Fibroblast of skin of right biceps (primary cell): Measurements from ENCODE around the gene MYO19.
"Not testable (repeated sequence)": the region's sequence is repeated elsewhere in the genome, so short reads cannot be mapped to it uniquely, and the experiment has no call there.

Experiments used
- DNase-seq: peaks from one replicate; pipeline ENCODE4 v3.0.0-alpha.2; 2013

MYO19 gene

GRCh38 chr17:36498560-36499300 lies 35.9 kb downstream of the MYO19 start:
- DNase-seq, result no peak

DNA sequence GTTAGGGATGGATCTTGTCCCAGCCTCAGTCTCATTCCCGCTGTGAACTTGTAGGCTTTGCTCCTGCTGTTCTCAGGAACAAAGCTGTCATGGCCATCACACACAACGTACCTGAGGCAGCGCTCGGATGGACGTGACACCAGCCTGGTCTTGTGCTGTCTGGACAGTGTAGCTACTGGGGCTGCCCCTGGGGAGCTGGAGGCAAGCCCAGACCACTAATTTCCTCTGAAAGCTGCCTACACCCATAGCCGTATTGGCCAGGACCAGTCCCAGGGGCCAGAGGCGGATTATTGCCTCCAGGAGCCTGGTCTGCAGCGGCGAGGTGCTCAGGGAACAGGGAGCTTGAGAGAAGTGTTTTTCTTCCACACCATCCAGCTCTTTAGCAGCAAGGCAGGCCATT lies 36.5 kb downstream of the MYO19 start:
- DNase-seq, result no peak

- no peak for DNase-seq
Observed at GRCh38 chr17:36496018-36496789, 38.5 kb downstream of the MYO19 start.

DNA sequence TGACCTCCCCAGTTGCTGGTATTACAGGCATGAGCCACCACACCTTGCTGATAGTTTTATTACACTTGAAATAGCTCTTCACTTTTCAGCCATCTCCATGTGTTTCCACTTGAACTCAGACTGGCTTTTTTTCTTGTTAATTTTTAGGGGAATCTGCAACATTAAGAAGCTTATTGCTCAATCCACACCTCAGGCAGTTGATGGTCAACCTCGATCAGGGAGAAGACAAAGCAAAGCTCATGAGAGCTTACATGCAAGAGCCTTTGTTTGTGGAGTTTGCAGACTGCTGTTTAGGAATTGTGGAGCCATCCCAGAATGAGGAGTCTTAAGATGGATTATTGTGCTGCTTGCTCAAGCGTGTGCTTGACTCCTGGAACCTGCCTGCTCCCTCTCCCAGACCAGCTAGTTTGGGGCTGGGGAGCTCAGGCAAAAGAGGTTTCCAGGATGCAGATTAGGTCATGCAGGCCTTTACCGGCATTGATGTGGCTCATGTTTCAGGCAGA lies 39.5 kb downstream of the MYO19 start:
- no peak for DNase-seq

- no peak for DNase-seq
Observed at GRCh38 chr17:36494674-36495073, 40.0 kb downstream of the MYO19 start.

DNA sequence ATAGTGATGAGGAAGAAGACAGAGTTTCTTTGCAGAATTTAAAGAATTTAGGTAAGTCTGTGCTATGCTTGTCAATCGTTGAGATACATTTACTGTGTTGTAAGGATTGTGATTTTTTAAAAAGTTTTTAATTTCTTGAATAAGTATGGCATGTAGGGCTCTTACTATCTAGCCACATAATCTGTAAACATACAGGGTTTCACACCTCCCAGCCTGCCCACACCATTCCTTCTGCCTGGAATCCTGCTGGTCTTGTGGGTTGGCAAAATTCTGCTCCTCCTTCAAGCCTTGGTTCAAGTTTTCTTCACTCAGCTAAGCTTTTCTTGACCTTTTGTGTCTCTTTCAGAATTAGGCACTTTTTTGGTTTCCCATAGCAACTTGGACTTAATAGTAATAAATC lies 40.7 kb downstream of the MYO19 start:
- no peak for DNase-seq

GRCh38 chr17:36486204-36487194 lies 48.2 kb downstream of the MYO19 start, which contains the start of gene ZNHIT3:
ZNHIT3 (plus strand) TSS chr17:36486681; CDS start chr17:36486700, 19 bp downstream.
- peak; percentile 93 for DNase-seq

DNA sequence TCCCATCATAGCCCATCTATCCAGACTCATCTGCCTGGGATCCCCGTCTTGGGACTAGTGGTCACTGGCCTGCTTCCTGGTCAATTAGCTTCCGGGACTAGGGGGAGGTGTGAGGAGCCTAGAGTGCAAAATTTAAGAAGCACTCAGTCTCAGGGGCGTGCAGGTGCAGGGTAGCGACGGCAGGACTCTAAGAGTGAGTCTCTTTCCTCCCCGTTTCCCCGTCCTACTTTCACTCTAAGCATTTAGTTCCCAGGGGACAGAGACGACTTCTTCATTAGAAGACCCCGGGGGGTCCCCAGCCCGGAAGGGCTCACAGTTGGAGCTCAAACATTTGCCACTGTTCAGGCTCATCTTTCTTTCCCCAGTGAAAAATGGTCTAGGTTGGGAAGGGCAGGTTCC lies 48.9 kb downstream of the MYO19 start:
- no peak for DNase-seq

- DNase-seq, result no peak
Observed at GRCh38 chr17:36485027-36485426, 49.6 kb downstream of the MYO19 start.

DNA sequence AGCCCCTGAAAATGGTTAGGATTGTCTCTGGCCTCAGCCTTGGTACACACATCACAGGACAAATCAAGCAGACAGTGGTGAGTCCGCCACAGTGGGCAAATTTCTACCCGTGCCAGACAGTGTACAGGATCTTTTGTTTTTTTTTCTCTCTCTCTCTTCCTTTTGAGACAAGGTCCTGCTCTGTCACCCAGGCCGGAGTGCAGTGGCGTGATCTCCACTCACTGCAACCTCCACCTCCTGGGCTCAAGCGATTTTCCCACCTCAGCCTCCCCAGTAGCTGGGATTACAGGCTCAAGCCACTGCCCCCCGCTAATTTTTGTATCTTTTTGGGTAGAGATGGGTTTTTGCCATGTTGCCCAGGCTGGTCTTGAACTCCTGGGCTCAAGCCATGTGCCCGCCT lies 50.6 kb downstream of the MYO19 start:
- DNase-seq, result not testable (repeated sequence)

GRCh38 chr17:36482611-36483504 lies 51.8 kb downstream of the MYO19 start:
- peak; percentile 74 for DNase-seq

DNA sequence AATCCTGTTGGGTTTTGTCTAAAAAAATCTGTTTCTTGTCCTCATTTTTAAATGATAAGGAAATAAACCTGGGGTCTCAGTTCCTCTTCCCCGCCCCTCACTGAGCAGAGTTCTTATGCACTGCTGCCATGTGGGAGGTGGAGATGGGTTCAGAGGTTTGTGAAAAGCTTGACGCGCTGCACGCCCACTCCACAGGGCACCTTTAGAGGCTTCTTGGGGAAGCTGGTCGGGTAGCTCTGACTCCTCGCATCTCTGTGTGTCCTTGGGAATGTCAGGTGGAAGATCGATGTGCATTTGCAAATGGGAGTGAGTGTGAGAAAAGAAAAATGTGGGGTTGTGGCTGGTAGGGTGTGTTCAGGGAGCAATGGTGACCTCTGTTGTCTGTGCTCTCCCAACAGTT lies 52.8 kb downstream of the MYO19 start:
- no peak for DNase-seq

DNA sequence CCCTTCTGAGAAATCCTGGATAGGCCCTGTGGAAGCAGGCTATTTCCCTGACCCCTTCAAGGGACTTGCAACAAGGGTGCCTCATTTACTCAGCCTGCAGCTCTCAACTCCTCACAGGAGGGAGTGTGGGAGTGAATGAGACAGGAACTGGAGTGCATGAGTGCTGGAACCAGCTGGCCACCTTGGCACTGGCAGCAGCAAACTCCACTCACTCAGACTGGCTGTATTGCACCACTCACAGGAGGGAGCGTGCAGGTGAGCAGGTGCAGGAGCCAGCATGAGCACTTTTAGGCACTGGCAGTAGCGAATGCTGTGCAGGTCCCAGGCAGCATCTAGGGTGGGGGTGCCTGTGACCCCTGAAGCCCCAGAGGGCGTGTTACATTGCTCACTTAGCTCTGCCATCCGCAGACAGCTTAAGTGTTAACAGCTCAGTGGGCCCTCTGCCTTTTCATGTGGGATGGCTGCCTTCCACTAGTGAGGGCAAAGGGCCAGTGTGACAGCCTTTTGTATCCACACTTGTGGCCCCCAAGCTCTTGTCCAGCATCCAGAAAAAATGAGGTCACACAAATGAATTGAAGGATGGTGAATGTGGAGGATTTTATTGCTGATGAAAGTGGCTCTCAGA lies 59.2 kb downstream of the MYO19 start:
- DNase-seq, result no peak

- no peak for DNase-seq
Observed at GRCh38 chr17:36474571-36474970, 60.1 kb downstream of the MYO19 start.

- no peak for DNase-seq
Observed at GRCh38 chr17:36470499-36470898, 64.2 kb downstream of the MYO19 start.

GRCh38 chr17:36469733-36470132 lies 64.9 kb downstream of the MYO19 start:
- no peak for DNase-seq

- no peak for DNase-seq
Observed at GRCh38 chr17:36468903-36469635, 65.6 kb downstream of the MYO19 start.

DNA sequence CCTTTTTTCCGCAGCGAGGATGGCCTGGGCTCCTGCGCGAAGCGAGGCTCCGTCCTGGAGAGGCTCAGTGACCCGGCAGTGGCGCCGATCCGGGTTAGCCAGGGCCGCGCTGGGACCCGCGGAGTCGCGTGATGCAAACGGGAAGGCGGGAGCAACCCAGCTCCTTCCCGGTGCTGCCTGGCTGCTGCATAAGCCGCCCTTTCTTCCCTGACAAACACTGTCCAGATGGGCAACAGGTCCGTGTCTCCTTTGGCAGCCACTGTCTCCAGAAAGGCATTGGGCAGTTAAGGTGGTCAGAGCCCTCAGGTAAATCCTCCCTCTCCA lies 69.9 kb downstream of the MYO19 start:
- no peak for DNase-seq

DNA sequence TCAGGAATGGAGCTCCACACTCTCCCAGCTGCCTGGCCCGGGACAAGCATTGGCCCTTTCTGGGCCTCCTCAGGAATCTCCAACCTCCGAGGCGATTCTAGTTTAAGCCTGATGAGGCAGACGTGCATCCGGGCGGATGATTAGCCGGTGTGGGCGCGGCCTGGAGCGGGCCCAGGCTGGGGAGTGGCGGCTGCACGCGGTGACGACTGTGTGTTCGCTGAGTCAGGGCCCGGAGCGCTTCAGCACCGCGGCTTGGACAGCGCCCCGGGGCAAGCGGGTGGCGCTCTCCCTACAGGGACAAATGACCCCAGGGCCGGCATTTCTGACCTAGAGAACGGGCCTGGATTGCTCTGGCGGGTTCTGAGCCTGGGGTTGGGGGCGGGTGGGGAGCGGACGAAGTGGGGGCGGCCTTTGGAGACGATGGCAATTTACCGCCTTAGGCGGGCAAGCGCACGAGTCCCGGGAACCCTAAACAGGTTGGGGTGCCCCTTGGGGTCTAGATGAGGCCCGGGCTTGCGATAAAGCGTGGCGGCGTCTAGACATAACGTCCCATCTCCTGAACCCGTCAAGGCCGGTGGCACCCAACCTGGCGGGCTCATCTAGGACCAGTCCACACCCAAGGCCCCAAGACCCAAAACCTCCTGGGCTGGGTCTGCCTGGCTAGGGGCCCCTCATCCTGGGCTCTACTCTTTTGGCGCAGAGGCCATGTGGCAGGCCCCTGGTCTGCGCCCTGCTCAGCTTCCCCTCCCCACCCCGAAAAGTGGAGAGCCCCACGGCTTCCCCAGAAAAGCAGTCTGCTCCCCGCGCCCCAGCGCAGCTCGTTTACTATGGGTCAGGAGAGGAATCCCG lies 70.5 kb downstream of the MYO19 start:
- DNase-seq, result peak; percentile 81
